Gastrocnemius medialis (tissue), 4 donors: ENCODE results near the gene KRT7.

ENCODE experiments used
- POLR2A ChIP-seq, 2 donors: fragments of 450-650 bp; IDR thresholded peaks; one replicate each; pipeline ENCODE4 v1.6.1; 2017; ENCODE audit warnings: antibody characterized with exemption in 2 of 2, mild to moderate bottlenecking in 2 of 2, moderate library complexity in 2 of 2
- TF ChIP-seq, protein P1 (sequence below), 5 experiments: fragments of 450-650 bp in 3 of 5; fragments of 200-600 bp in 2 of 5; sonication (generic) in 2 of 5; IDR thresholded peaks in 4 of 5; conservative IDR thresholded peaks in 1 of 5; 1 replicate in 4 of 5; 2 replicates in 1 of 5; pipeline ENCODE4 v1.5.1; 2016 to 2019; ENCODE audit warnings: antibody characterized with exemption in 5 of 5, mild to moderate bottlenecking in 3 of 5, moderate library complexity in 3 of 5

DNA sequence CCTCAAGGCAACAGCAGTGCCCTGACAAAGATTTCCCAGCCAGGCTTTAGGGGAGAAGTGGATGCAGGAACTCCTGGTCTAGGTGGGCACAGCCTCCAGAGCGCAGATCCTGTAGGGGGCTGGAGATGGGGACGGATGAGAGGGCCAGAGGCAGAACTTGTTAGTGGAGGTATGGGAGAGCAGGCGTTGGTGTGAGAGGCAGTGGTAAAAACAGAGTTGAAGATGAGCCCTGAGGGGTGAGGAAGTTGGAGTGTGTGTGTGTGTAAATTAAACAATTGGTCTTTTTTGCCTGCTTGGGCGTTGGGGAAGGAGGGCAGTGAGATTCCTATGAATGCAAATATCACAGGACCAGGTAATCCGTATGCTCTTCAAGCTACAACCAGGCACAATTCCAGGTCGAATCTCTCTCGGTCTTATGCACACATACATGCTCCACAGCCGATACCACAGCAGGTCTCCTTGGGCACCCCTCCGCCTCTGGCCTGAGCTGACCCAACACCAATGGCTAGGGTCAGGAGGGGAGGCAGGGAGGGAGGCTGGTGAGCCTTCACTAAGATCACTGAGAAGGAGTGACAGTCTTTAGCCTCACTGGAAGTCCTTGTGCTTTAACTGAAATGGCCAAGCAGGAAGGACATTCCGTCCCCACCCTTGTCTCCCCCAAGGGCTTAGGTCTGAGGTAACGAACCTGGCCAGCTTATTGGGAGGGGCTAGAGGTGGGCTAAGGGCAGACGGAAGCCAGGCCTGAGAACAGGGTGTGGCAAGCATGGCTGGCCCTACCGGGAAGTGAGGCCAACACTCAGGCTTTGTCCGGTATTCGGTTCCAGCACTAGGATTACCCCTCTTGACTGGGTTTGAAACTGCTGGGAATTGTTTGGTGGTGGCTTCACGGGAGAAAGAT lies 1.5 kb upstream of the KRT7 start:
- TF ChIP-seq POLR2A (IDR thresholded peaks at IDR 0.05) = no peak
- TF ChIP-seq, protein P1, sequence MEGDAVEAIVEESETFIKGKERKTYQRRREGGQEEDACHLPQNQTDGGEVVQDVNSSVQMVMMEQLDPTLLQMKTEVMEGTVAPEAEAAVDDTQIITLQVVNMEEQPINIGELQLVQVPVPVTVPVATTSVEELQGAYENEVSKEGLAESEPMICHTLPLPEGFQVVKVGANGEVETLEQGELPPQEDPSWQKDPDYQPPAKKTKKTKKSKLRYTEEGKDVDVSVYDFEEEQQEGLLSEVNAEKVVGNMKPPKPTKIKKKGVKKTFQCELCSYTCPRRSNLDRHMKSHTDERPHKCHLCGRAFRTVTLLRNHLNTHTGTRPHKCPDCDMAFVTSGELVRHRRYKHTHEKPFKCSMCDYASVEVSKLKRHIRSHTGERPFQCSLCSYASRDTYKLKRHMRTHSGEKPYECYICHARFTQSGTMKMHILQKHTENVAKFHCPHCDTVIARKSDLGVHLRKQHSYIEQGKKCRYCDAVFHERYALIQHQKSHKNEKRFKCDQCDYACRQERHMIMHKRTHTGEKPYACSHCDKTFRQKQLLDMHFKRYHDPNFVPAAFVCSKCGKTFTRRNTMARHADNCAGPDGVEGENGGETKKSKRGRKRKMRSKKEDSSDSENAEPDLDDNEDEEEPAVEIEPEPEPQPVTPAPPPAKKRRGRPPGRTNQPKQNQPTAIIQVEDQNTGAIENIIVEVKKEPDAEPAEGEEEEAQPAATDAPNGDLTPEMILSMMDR (IDR thresholded peaks at IDR 0.05 in 4 of 5, conservative IDR thresholded peaks at IDR 0.05 in 1 of 5) = no peak
